NCI-H2227 (cell line): ENCODE data around the gene APOD.

Source experiments
- DNase-seq: peaks from one replicate; lab custom pipeline; 2025; ENCODE audit not compliant: unreplicated experiment; lab: John Stamatoyannopoulos, UW

Gene APOD

DNA sequence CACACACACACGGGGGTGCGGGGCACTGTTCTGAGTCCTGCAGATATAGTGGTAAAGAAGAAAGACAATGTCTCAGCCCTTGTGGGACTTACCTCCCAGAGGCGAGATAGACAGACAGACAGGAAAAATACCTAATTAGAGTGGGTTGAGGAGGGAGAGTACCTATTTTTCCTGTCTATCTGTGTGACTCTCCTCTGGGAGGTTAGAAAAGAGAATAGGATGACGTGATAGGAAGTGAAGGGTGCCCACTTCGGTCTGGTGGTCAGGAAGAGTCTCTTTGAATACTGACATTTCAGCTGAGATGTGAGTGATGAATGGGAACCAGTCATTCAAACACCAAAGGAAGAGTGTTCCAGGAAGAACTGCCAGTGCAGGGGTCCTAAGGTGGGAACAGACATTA lies 4.1 kb upstream of the APOD start:
- no peak for DNase-seq

DNA sequence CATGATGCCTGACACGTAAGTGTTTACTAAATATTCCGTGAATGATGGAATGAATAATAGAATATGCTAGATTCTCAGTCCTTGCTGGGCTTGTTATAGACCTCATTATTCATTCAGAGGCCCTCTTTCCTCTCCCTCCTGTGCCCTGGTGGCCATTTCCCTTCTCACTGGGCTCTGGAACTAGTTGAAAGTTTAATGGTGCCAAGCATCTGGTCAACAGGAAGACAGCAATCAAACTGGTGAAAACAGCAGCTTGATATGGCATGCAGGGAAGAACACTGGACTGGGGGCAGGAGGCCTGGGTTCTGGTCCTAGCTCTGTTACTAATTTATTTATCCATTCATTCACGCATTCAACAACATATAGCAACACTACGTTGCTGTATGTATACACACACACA lies 3.7 kb upstream of the APOD start:
- DNase-seq: no peak

DNA sequence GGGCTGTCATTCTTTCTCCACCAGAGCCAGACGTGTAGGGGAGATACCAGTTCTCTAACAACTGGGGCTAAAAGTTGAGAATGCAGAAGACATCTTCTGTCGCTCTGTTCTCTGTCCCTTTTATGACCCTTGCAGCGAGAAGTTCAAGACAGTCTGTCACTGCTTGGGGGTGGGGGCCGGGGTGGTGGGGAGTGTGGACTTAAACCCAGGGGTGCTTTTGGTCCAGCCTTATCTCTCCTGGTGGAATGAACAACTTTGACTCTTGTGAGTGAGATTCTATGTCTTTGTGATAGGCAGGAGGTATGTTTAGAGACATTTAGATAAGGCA lies 767 bp upstream of the APOD start:
- DNase-seq: no peak

DNA sequence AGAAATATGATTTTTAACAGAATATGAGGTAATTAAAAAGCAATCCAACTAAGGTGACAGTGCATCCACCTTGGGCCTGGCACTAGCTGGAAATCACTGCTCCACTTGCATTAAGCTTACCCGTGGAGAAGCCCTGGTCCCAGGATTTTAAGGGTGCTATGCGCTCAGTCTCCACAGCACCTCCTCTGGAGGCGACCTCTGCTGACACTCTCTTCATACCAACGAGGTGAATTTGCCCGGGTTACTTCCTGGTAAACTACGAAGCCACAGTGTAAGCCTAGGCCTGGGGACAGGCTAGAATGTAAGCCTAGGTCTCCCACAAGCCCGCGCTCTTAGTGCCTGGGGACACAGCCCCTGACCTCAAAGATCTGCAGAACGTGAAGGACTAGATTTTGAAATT lies 793 bp downstream of the APOD start:
- no peak for DNase-seq

DNA sequence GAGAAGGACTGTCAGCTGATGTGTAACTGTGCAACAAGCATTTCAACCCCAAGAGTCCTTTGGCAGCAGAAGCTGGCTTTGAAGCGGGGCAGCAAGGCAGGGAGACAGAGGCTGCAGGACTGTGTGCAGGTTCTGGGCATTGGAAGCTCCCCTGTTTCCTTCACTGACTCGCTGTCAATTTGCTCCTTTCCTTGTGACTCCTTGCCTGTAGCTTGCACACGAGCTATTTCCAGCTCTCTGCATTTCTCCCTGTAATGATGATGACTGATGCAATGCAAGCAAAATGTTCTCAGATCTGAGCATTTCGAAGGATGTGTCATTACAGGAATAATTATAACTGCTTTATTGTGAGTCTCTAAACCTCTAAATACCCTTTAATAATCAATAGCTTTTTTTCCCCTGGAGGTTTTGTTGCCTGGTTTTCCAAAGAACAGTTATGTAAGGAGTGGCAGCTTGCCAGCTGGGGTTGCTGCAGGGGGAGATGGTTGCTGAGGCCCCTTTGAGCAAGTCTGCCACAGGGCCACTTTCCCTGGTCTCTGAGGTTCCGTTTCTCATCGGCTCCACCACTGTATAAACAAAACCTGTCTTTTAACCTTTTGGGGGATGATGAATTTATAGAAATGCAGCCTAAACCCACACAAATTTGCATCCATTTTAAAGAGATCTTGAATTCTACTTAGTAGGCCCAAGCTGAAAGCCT lies 2.8 kb downstream of the APOD start:
- DNase-seq: peak; percentile 12

DNA sequence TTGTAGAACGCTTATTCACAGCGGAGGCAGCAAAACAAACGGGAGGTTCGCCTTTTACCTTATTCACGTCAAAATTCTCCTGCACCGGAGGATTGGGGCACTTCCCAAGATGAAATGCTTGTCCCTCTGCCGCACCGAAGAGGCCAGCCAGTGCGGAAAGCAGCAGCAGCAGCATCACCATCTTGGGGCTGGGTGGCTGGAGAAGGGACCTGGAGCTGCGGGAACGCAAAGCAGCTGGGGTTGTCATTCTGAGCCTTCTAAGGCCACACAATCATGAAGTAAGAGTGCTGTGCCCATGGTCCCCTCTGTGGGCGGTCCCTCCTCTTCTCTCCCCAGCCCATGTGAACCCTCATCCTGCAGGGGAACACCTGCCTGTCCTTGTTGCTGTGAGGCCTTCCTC lies 4.5 kb downstream of the APOD start:
- DNase-seq: no peak

DNA sequence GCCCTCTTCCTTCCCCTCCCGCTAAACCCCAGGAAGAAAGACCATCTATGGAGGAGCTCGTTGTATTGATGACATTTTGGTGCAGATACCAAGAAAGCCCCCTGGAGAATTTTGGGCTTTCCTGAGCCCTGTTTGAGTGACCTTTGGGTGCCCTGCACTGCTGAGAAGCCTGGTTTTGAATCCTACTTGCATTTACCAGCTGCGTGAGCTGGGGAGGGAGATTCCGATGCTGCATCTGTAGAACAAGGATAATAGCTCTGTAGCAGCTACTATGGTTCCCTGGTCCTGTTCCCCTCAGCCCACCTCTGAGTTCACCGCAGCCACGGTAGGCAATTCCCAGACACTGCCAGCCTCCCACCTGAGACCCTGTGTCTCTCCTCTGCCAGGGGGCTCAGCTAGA lies 5.2 kb downstream of the APOD start:
- DNase-seq: no peak

DNA sequence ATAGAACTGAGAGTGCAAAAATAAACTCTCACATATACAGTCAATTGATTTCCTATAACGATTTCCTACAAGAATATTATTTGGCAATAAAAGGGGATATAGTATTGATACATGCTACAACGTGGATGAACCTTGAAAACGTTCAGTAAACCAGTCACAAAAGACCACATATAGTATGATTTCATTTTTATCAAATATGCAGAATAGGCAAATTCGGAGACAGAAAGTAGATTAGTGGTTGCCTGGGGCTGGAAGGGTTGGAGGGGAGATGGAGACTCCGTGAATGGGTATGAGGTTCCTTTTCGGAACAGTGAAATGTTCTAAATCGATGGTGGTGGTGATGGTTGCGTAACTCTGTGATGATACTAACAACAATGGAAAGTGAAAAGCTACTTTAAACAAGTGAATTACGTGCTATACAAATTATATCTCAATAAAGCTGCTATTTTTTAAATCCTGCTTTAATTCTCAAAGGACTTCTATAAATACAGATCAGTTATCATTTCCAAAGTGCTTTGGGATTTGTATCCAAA lies 6.0 kb downstream of the APOD start:
- no peak for DNase-seq

DNA sequence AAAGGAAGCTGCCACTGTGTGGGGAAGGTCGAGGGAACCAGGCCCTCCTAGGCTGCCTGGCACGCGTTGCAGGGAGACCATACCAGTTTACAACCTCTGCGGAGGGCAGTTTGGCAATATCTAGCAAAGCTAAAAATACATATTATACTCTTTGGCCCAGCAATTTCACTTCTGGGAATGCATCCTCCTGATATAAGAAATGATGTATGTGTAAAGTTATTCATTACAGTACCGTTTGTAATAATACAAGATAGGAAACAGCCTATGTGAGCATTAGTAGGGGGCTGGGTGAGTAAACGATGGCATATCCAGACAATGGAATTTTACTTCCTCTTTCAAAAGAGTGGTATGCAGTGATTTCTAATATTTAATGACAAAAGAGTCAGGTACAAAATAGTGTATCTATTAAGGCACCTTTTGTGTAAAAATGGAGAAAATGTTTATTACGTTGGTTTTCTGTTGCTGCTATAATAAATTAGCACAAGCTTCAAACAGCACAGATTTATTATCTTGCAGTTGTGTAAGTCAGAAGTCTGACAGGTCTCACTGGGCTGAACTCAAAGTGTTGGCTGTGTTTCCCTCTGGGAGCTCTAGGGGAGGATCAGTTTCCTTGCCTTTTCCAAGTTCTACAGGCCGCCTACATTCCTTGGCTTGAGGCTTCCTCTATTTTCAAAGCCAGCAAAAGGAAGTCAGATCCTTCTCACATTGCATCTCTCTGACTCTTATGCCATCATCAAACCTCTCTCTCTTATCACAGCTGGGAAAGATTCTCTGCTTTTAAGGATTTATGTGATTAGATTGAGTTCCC lies 9.0 kb downstream of the APOD start:
- DNase-seq: no peak

DNA sequence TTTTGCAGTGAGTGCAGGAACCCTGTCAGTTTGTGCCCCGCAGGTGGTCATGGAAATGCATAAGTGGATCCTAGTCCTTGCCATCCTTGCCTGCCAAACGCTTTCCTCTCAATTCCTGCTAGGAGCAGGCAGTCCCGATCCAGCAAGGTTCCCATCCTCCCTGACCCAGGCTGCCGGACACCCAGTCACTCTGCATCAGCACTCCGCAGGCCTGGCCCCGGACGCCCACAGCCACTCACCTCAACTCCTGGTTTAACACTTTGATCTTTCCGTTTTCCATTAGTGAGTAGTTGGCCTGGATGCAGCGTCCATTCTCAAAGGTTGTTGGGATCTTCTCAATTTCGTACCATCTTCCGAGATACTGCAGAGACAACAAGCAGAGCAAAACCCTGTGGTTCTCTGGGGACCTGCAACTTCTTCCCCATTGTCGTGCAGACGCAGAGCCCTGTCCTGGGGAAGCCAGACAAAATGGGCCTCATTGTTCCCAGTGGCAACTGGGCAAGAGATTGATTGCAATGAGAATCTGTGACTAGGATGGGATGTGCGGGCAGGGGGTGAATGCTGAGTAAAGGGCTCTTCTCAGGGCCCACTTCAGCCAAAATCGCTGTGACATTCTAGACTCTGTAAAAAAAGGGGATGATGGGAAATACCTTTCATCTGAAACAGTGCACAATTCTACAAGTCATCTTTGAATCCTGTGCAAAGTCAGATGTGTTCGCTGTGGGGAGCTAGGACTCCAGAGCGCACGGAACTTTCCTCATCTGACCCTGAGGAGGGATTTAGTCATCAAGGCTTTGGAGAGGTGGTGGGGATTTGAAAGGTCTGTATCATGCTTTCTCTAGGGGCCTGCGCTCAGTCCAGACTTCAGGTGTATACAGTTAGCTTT lies 9.9 kb downstream of the APOD start:
- DNase-seq: no peak

DNA sequence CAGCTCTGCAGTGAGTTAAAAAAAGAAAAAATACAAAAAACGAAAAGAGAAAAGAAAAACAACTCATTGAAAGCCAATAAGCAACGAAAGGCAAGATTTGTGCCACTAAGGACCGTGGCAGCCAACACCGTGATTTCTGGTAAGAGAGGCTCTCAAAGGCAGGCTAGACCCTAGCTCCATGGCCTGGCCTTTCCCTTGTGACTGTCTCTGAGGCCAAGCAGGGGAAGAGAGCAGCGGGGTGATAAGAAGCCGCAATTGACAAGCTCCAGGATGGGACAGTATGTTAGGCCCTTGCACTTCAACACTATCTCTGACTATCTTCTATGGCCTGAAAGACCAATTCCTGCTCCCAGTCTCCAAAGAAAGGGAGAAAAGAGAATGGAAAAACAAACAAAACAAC lies 12.4 kb downstream of the APOD start:
- DNase-seq: no peak

DNA sequence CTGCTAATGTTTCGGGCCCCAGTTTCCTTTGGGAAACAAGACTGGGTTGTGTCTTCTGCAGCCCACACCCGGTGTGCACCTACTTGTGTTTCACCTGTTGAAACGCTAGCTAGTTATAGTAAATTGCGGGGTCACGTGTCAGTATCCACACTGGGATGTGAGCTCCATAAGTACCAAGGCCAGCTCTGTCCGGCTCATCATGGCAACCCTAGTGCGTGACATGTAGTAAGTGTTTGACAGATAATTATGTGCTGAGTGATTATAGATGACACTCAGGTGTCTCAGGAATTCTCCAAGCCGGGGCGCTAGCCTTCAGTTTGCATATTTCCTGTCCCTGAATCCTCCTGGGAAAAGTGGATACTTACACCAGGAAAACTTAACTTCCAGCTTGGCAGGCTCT lies 12.8 kb downstream of the APOD start:
- no peak for DNase-seq

DNA sequence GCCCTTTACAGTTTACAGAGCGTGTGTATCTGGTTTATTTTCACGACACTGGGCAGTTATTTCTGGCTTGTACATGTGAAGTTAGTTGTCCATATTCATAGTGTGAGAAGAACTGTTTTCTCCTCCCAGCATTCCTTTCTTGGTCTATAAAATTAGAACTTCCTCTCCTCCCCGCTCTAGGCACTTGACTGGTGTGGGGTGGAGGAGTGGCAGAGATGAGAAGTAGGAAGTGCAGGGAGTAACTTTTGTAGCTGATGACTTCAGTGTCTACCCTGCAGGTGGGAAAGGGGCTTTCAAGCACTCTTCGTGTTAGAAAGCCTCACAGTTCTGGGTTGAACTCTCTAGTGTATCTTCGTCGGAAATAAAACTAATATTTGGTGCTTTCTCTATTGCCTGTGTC lies 13.4 kb downstream of the APOD start:
- no peak for DNase-seq

DNA sequence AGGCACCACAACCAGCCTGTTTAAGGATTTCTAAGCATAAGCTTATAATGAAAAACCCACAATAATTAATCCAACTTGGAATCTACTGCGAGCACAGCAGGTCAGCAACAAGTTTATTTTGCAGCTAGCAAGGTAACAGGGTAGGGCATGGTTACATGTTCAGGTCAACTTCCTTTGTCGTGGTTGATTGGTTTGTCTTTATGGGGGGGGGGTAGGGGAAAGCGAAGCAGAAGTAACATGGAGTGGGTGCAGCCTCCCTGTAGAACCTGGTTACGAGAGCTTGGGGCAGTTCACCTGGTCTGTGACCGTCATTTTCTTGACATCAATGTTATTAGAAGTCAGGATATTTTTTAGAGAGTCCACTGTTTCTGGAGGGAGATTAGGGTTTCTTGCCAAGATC lies 15.1 kb downstream of the APOD start:
- DNase-seq: no peak

DNA sequence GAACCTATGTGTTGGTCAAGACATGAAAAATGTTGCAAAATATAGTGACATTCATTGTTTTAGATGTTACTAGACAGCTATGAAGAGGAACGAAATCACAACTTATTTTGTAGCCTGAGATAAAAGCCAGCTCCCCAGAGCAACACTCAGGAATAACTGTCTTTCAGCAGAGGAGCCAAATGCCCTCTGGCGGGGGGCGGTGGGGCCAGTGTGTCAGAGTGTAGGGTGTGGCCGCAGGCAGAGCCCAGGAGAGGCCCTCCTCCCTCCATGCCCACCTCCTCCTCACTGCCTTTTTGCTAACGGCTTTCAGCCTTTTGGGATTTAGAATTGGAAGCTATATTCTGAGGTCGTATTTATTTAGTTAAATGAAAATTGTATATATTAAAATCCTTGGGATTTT lies 16.9 kb downstream of the APOD start:
- DNase-seq: peak; percentile 31

DNA sequence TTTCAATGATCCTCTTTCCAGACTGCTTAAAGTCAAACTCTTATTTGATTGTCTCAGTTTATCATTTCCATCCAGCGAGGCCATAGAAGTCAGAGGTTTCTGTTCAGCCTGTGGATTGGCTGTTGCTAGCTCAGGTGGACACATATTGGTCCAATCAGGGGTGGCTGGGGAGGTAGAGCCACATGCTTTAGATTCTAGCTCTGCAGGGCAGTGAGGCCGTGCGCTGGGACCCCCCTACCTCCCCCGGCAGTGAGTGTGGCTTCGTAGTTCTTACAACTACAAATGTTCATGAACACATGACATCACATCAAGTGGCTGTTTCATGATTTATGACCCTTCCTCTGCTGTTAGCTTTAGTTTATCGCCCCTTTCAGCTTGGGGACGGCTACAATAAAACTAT lies 18.0 kb downstream of the APOD start:
- DNase-seq: no peak

DNA sequence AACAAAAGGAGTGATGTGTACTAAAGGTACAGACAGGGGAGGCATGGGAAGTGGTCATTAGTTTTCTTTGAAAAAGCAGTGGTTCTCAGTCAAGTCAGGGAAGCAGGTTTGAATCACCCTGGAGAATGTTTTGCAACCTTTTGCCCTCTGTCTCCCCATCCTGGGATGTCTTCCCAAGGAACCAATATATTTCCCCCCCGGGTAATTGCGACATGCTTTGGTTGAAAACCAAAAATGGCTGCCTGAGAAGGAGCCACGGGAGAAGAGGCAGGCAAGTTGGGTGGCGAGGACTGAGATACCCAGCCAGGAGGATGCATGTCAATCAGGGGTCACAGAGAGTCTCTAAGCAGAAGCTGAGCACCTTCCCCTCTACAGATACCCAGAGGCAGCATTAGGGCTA lies 20.4 kb downstream of the APOD start:
- DNase-seq: no peak

DNA sequence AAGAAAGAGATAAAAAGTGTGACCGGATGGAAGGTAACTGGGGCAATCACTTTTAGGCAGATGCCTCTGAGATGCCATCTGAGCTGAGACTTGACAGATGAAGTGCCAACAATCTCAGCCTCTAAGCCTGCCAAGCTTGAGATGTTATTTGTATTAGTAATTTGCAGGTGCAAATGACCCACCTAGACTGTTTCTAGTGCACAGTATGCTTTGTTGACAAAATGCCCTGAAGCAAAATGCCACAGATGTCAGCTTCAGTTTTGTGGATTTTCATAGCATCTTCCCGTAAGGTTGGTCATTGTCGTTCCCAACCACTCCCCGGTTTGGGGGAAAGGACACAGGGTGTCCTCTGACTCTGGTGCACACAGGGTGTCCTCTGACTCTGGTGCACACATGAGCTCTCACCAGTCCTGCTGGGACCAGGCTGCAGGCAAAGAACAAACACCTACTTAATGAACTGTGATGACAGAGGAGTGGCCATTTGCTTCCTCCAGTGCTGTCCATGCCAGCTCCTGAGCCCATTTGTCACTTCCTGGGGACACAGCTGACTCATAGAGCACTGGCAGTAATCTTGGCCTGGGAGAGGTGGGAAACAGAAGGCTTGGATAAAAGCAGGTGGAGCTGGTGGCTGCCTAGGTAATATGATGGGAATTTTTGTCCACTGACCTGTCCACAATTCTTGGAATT lies 23.9 kb downstream of the APOD start:
- DNase-seq: no peak

DNA sequence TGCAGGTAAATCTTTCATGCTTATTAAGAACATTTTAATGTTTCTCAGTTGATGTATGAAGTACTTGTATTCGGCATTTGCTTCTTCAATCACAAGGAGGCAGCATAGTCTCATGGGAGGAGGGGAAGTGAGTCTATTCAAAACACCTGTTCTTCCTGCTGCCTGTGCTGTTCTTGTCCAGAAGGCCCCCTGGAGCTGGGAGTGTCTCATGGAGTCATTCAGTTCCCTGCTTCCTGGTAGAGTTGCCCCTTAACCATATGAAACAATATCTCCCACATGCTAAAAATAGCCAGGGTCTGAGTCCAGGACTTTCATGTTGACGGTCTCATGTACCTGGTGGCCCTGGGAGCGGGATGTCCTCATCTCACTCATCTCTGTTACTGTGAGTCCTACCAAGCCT lies 25.1 kb downstream of the APOD start:
- DNase-seq: peak; percentile 56

DNA sequence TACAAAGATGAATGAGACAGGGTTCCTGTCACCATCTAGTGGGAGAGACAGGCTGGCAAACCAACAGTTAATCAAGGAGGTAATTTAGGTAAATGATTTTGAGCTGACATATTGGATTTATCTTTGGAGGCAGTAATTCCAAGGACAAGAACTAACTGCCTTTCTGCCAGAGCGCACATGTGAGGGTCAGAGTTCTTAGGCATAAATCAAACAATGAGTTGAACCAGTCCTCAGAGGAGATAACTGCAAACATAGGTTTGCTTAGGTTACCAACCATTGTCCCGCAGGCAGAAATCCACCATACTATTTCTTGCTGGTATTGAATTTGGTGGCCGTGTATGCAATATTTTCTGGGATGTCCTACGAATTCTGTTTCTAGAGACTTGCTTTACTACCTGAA lies 26.4 kb downstream of the APOD start:
- DNase-seq: peak; percentile 19

DNA sequence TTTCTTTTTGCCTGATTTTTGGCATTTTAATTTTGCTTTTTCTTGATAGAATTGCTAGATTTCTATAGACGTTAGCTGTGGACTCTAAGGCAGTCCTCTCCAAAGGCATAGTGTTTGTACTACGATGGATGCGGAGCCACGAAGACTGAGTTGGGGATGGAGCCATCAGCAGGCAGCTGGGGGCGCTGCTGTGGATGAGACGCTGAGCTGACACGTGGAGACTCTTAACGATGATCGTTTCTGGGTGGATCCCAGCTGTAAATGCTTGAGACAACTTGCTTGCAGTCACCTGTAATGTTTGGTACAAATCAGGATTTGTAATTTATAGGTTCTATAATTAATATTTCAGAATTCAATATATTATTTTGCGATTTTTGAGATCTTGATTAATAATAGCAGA lies 27.4 kb downstream of the APOD start:
- no peak for DNase-seq
